GM12878 (cell line): Measurements from ENCODE around the gene RIOX2. TPM values are rescaled to one million over a fixed set of nuclear protein-coding genes. Genes with fewer than 3 reads are reported as not detected.

Experiments used
- ATAC-seq: fragments of 200-7000 bp; cut with Tn5 transposase; 3 replicates; pipeline ENCODE4 v1.9.1; 2020; ENCODE audit warnings: mild to moderate bottlenecking, moderate library complexity
- BruUV-seq: library from RNA; stranded (reverse); fragments of 400-500 nt; replicated peaks from 2 replicates; lab custom pipeline; 2021; lab: Mats Ljungman, UMichigan
- CTCF ChIA-PET: fragments of 300-600 bp; sonication (Branson Sonifier 250); formaldehyde crosslinking; extraction: SDS; loops from one replicate; lab custom pipeline; 2021; ENCODE audit warnings: inconsistent platforms; lab: Yijun Ruan, JAX
- POLR2A ChIA-PET: fragments of 350-600 bp; formaldehyde crosslinking; extraction: SDS; loops from one replicate; lab custom pipeline; 2021; ENCODE audit warnings: inconsistent platforms; lab: Charles Lee
- RAD21 ChIA-PET: fragments of 300-600 bp; sonication (Branson Sonifier 250); formaldehyde crosslinking; loops from one replicate; lab custom pipeline; 2023; ENCODE audit warnings: antibody characterized with exemption; ENCODE audit not compliant: unreplicated experiment; lab: Charles Lee
- SMC1A ChIA-PET: fragments of 300-600 bp; sonication (Branson Sonifier 250); formaldehyde crosslinking; loops from one replicate; lab custom pipeline; 2023; ENCODE audit not compliant: unreplicated experiment, uncharacterized antibody; lab: Charles Lee
- DNase-seq: peaks from one replicate; pipeline ENCODE4 v3.0.0-alpha.2; 2011; ENCODE audit warnings: low read depth, low spot score
- FAIRE-seq: peaks from 3 replicates; lab custom pipeline; 2011; peaks lifted over from hg19 to GRCh38; lab: Jason Lieb, UNC
- H2AFZ ChIP-seq: 2 replicates; pipeline ENCODE4 v1.6.0; 2011; ENCODE audit warnings: low read depth, low read length, control low read depth; ENCODE audit not compliant: control insufficient read depth
- H3K27ac ChIP-seq: 2 replicates; pipeline ENCODE4 v1.5.1; 2011; ENCODE audit warnings: control low read depth; ENCODE audit not compliant: control insufficient read depth, insufficient read depth
- H3K27me3 ChIP-seq, 2 experiments: replicated peaks in 1 of 2; 2 replicates each; pipeline versions ENCODE4 v1.6.0 to v1.6.1; 2011; ENCODE audit warnings: low read length in 1 of 2; ENCODE audit not compliant: control insufficient read depth in 2 of 2, insufficient read depth in 2 of 2
- H3K36me3 ChIP-seq, 2 experiments: 2 replicates each; pipeline ENCODE4 v1.5.1; 2011; ENCODE audit warnings: low read length in 1 of 2; ENCODE audit not compliant: control insufficient read depth in 2 of 2, insufficient read depth in 2 of 2
- H3K4me1 ChIP-seq: 2 replicates; pipeline ENCODE4 v1.6.1; 2011; ENCODE audit warnings: mild to moderate bottlenecking, low read length, moderate library complexity, mixed read lengths; ENCODE audit not compliant: control insufficient read depth, insufficient read depth
- H3K4me2 ChIP-seq: 2 replicates; pipeline ENCODE4 v1.6.0; 2011; ENCODE audit warnings: control low read depth; ENCODE audit not compliant: control insufficient read depth, insufficient read depth
- H3K4me3 ChIP-seq: fragments of 200-600 bp; sonication (generic); 2 replicates; pipeline ENCODE4 v1.5.1; 2016
- H3K79me2 ChIP-seq: 2 replicates; pipeline ENCODE4 v1.6.0; 2011; ENCODE audit warnings: low read length; ENCODE audit not compliant: control insufficient read depth, insufficient read depth
- H3K9ac ChIP-seq: 2 replicates; pipeline ENCODE4 v1.8.0; 2011; ENCODE audit warnings: low read length, control low read depth, mixed read lengths; ENCODE audit not compliant: control insufficient read depth, insufficient read depth
- H3K9me3 ChIP-seq: replicated peaks from 3 replicates; pipeline ENCODE4 v1.5.1; 2011; ENCODE audit warnings: mild to moderate bottlenecking, low read length; ENCODE audit not compliant: control insufficient read depth, insufficient read depth
- H4K20me1 ChIP-seq: 2 replicates; pipeline ENCODE4 v1.6.0; 2011; ENCODE audit not compliant: control insufficient read depth, insufficient read depth
- CREB1 ChIP-seq: IDR thresholded peaks from 2 replicates; pipeline ENCODE4 v1.6.1; 2012; ENCODE audit warnings: low read depth, mild to moderate bottlenecking, inconsistent platforms
- DPF2 ChIP-seq: fragments of 450-650 bp; IDR thresholded peaks from 2 replicates; pipeline ENCODE4 v1.6.1; 2017; ENCODE audit warnings: mild to moderate bottlenecking
- PML ChIP-seq: IDR thresholded peaks from 2 replicates; pipeline ENCODE4 v1.6.1; 2012; ENCODE audit warnings: low read length, inconsistent platforms
- POLR2AphosphoS5 ChIP-seq: IDR thresholded peaks from 2 replicates; pipeline ENCODE4 v1.6.1; 2011; ENCODE audit warnings: mild to moderate bottlenecking, low read length, inconsistent platforms
- SREBF2 ChIP-seq: IDR thresholded peaks from 2 replicates; pipeline ENCODE4 v1.6.1; 2012; ENCODE audit warnings: mild to moderate bottlenecking, low read length
- TCF7 ChIP-seq: IDR thresholded peaks from 2 replicates; pipeline ENCODE4 v1.6.1; 2014; ENCODE audit warnings: antibody characterized with exemption, borderline replicate concordance
- YY1 ChIP-seq: IDR thresholded peaks from 2 replicates; pipeline ENCODE4 v1.6.1; 2011; ENCODE audit warnings: low read depth, mild to moderate bottlenecking, low read length
- ZBED1 ChIP-seq: IDR thresholded peaks from 2 replicates; pipeline ENCODE4 v1.6.1; 2016; ENCODE audit warnings: borderline replicate concordance
- ZZZ3 ChIP-seq: IDR thresholded peaks from 2 replicates; pipeline ENCODE4 v1.6.1; 2011; ENCODE audit warnings: low read depth; ENCODE audit not compliant: control insufficient read depth, insufficient read length
- WGBS: methylation state at CpG from one replicate; pipeline ENCODE4 v1.1.6; 2016; ENCODE audit warnings: low lambda C conversion rate; ENCODE audit not compliant: insufficient replicate concordance, insufficient coverage; ENCODE audit errors: missing lambda C conversion rate; 5-methylcytosine and 5-hydroxymethylcytosine counted together
- in situ Hi-C: fragments of 300-500 bp; cut with MboI; formaldehyde crosslinking; loops from 9 replicates; pipeline ENCODE4 v1.14.3; 2018; ENCODE audit warnings: mixed read lengths
- intact Hi-C: fragments of 100-400 bp; cut with micrococcal nuclease; formaldehyde crosslinking; loops from one replicate; pipeline ENCODE4 v1.14.2; 2022; ENCODE audit not compliant: unreplicated experiment
- polyA plus RNA-seq, 11 experiments: library from polyadenylated mRNA; depleted of rRNA in 4 of 11; unstranded in 6 of 11; stranded (reverse) in 5 of 11; fragments of >200 nt; fragmentation: Nextera tagmentation in 4 of 11; fragmentation: Illumina TruSeq in 1 of 11; extraction: Ambion mirVana in 4 of 11; extraction: Trizol in 1 of 11; gene quantifications; 1 replicate in 1 of 11; 2 replicates in 10 of 11; pipeline versions ENCODE4 v1.2.1 to v1.2.3, GENCODE V29; 2011 to 2016; ENCODE audit warnings: inconsistent platforms in 2 of 11, missing spikeins in 2 of 11, low read depth in 1 of 11
- total RNA-seq, 4 experiments: library from RNA; depleted of rRNA in 3 of 4; stranded (reverse); fragments of >200 nt in 3 of 4; fragmentation: Illumina TruSeq in 1 of 4; extraction: Trizol in 1 of 4; gene quantifications; 2 replicates each; pipeline versions ENCODE4 v1.2.1 to v1.2.3, GENCODE V29; 2013 to 2021
- TF ChIP-seq, protein P1 (sequence below): IDR thresholded peaks from 2 replicates; pipeline ENCODE4 v1.6.1; 2012; ENCODE audit warnings: improper control_type of control experiment, low read depth, low read length; ENCODE audit not compliant: insufficient replicate concordance

The RIOX2 gene
- total and polyA plus RNA-seq, 10 of the 15 experiments (the other 5 are each of a cell fraction or from before 2014, with no cell fraction given): 24.1 to 52.6 (median 44.0) TPM

DNA sequence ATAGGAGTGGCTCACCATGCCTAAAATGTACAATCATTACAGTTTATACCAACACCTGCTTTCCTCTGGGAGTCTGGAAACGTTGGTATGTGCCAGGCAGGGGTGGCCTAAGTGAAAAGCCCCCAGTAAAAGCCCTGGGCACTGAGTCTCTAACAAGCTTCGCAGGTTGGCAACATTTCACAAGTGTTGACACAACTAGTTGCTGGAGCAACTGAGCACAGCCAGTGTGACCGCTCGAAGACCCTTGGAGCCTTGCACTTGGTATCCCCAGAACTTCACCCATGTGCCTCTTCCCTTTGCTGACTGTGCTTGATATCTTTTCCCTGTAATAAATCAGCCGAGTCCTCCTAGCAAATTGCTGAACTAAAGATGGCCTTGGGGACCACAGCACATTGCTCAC is 2.7 kb downstream of the RIOX2 start:
- ATAC-seq (no peak), DNase-seq (no peak)
- Histone ChIP-seq H3K9ac (no peak overlapping the region), H3K9me3 (no peaks in the 10 kb centered on the region), H3K27ac (no peak overlapping the region; the same call in 1 of the 2 replicates), H3K27me3 (no peaks in the 10 kb centered on the region), H4K20me1 (no peaks in the 10 kb centered on the region)
- in situ Hi-C loops: no loop called here
- intact Hi-C loops: no loop called here
- RAD21 ChIA-PET: no interaction called here
- whole genome bisulfite sequencing: 93% methylated on average over 5 of the region's 5 CpGs
- no peak for TF ChIP-seq PML
- no peak for TF ChIP-seq POLR2AphosphoS5
- no peak for TF ChIP-seq ZBED1
- no peak for TF ChIP-seq CREB1
- no peak for TF ChIP-seq ZZZ3
- TF ChIP-seq, protein P1, sequence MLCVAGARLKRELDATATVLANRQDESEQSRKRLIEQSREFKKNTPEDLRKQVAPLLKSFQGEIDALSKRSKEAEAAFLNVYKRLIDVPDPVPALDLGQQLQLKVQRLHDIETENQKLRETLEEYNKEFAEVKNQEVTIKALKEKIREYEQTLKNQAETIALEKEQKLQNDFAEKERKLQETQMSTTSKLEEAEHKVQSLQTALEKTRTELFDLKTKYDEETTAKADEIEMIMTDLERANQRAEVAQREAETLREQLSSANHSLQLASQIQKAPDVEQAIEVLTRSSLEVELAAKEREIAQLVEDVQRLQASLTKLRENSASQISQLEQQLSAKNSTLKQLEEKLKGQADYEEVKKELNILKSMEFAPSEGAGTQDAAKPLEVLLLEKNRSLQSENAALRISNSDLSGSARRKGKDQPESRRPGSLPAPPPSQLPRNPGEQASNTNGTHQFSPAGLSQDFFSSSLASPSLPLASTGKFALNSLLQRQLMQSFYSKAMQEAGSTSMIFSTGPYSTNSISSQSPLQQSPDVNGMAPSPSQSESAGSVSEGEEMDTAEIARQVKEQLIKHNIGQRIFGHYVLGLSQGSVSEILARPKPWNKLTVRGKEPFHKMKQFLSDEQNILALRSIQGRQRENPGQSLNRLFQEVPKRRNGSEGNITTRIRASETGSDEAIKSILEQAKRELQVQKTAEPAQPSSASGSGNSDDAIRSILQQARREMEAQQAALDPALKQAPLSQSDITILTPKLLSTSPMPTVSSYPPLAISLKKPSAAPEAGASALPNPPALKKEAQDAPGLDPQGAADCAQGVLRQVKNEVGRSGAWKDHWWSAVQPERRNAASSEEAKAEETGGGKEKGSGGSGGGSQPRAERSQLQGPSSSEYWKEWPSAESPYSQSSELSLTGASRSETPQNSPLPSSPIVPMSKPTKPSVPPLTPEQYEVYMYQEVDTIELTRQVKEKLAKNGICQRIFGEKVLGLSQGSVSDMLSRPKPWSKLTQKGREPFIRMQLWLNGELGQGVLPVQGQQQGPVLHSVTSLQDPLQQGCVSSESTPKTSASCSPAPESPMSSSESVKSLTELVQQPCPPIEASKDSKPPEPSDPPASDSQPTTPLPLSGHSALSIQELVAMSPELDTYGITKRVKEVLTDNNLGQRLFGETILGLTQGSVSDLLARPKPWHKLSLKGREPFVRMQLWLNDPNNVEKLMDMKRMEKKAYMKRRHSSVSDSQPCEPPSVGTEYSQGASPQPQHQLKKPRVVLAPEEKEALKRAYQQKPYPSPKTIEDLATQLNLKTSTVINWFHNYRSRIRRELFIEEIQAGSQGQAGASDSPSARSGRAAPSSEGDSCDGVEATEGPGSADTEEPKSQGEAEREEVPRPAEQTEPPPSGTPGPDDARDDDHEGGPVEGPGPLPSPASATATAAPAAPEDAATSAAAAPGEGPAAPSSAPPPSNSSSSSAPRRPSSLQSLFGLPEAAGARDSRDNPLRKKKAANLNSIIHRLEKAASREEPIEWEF: no peak
- no peak for TF ChIP-seq DPF2
- no peak for TF ChIP-seq SREBF2
- TF ChIP-seq TCF7: no peak
- TF ChIP-seq YY1: no peak
- TF ChIP-seq, all 136 proteins: peak for 0
- H2AFZ ChIP-seq: no peak overlapping the region
- peaks cover 45% of the 10 kb centered on the region for H3K79me2 ChIP-seq
- peaks cover 0 to 9% of the 10 kb centered on the region in 2 experiments; a peak in 1 of 4 replicates for H3K36me3 ChIP-seq
- BruUV-seq: no TSS peak
- POLR2A ChIA-PET: no interaction called here
- peak overlapping the region; percentile 37; the same call in 1 of the 2 replicates for H3K4me2 ChIP-seq
- H3K4me3 ChIP-seq: no peak overlapping the region
- SMC1A ChIA-PET: interaction anchor here (0.6 to 2.0 kb wide), 5 partner anchors 9 to 568 kb away, joined by 3 to 5 read pairs (median 4); no protein-coding TSS in a partner anchor
- H3K4me1 ChIP-seq: no peaks in the 10 kb centered on the region
- CTCF ChIA-PET: interaction anchor here (0.6 to 1.5 kb wide), 3 partner anchors 17 to 467 kb away, joined by 3 to 4 read pairs (median 3); no protein-coding TSS in a partner anchor
- FAIRE-seq: no peak
